Measurements from ENCODE around the gene GMEB2. TPM values are rescaled to one million over a fixed set of nuclear protein-coding genes. Genes with fewer than 3 reads are reported as not detected.

GMEB2 gene
- polyA plus RNA-seq, 1 of the 3 experiments (the other 2 are of a cell fraction), result 6.5 TPM

- CTCF ChIA-PET, result interaction anchor here (1.1 to 2.5 kb wide), 3 partner anchors 24 to 213 kb away, joined by 3 to 10 read pairs (median 5); partner anchors contain the start of genes PPDPF and PTK6
Observed at GRCh38 chr20:63561624-63562396, 65.1 kb downstream of the GMEB2 start.

DNA sequence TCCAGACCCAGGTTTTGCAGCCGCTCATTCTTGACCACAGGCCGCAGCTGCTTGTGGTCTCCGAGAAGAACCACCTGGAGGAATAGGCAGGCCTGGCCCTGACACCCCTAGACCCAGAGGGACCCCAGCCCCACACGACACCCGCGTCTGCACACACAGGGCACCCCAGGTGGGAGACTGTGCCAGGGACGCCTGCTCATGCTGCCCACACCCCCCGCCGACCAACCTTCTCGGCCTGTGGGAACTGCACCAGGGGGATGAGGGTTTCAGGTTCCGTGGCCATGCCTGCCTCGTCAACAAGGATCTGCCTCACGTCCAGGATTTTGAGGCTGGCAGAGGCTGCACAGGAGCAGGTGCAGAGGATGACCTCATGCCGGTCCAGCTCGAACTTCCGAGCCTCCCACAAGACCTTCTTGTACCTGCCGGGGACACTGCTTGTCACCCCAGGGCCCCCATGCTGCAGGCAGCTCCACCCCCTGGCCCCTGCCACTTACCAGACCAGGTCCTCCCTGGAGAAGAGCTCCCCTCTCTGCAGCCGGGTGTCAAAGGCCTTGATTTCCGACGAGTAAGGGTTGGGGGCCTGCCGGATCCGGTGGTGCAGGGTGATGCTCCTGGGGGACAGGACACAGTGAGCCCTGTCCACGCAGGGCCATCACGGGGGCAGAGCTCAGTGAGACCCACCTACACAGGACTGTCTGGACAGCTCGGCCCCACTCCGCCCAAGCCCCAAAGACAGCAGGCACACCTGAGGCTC is 65.9 kb downstream of the GMEB2 start:
- no peak overlapping the region for H2AFZ ChIP-seq (ENCODE audit: low read depth)
- ChIA-PET POLR2A (interaction anchor here (0.6 kb wide), 1 partner anchor 54 kb away, joined by 6 read pairs; no protein-coding TSS in a partner anchor), CTCF (interaction anchor here (2.2 to 2.5 kb wide), 2 partner anchors 23 to 214 kb away, joined by 5 to 10 read pairs; partner anchors contain the start of gene PTK6)
- 89% methylated on average over 5 of the region's 26 CpGs for WGBS (ENCODE audit: low lambda C conversion rate)
- TF ChIP-seq TCF12 (IDR thresholded peaks at IDR 0.05) (no peak), RFX5 (IDR thresholded peaks at IDR 0.05; ENCODE audit: low read length) (no peak), TEAD4 (IDR thresholded peaks at IDR 0.05; ENCODE audit: borderline replicate concordance, insufficient read depth) (no peak), YY1 (IDR thresholded peaks at IDR 0.05; ENCODE audit: low read depth) (no peak), FOXM1 (IDR thresholded peaks at IDR 0.05; ENCODE audit: low read depth) (no peak), SMC3 (IDR thresholded peaks at IDR 0.05; ENCODE audit: low read depth, low read length) (no peak), USF2 (IDR thresholded peaks at IDR 0.05; ENCODE audit: borderline replicate concordance, low read depth, low read length) (no peak), RXRA (IDR thresholded peaks at IDR 0.05; ENCODE audit: borderline replicate concordance, low read depth) (no peak), GATA2 (CRISPR knock-in tag; IDR thresholded peaks at IDR 0.05) (no peak), MAX (IDR thresholded peaks at IDR 0.05; ENCODE audit: low read depth) (no peak), RCOR1 (IDR thresholded peaks at IDR 0.05; ENCODE audit: low read length) (no peak), RAD21 (IDR thresholded peaks at IDR 0.05; ENCODE audit: low read length) (no peak), NRF1 (IDR thresholded peaks at IDR 0.05; ENCODE audit: low read depth, low read length) (no peak), FOSL2 (IDR thresholded peaks at IDR 0.05; ENCODE audit: borderline replicate concordance, low read depth) (no peak), JUND (IDR thresholded peaks at IDR 0.05) (no peak)
- TF ChIP-seq, protein P1, sequence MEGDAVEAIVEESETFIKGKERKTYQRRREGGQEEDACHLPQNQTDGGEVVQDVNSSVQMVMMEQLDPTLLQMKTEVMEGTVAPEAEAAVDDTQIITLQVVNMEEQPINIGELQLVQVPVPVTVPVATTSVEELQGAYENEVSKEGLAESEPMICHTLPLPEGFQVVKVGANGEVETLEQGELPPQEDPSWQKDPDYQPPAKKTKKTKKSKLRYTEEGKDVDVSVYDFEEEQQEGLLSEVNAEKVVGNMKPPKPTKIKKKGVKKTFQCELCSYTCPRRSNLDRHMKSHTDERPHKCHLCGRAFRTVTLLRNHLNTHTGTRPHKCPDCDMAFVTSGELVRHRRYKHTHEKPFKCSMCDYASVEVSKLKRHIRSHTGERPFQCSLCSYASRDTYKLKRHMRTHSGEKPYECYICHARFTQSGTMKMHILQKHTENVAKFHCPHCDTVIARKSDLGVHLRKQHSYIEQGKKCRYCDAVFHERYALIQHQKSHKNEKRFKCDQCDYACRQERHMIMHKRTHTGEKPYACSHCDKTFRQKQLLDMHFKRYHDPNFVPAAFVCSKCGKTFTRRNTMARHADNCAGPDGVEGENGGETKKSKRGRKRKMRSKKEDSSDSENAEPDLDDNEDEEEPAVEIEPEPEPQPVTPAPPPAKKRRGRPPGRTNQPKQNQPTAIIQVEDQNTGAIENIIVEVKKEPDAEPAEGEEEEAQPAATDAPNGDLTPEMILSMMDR (IDR thresholded peaks at IDR 0.05), result no peak
- DNase-seq, result no peak
- H3K27ac ChIP-seq (ENCODE audit: low read depth in 2 of 2, low read length in 1 of 2), result no peak overlapping the region
- no peaks in the 10 kb centered on the region for H3K9me3 ChIP-seq
- H3K4me2 ChIP-seq, result no peak overlapping the region
- H3K9me2 ChIP-seq, result no peaks in the 10 kb centered on the region
- no peaks in the 10 kb centered on the region for H3K27me3 ChIP-seq (ENCODE audit: insufficient read depth)
- no peaks in the 10 kb centered on the region for H3K79me2 ChIP-seq (ENCODE audit: insufficient read depth)
- no peak overlapping the region for H3K9ac ChIP-seq
- no peaks in the 10 kb centered on the region for H3K4me1 ChIP-seq (ENCODE audit: control insufficient read depth in 1 of 2, insufficient read depth in 2 of 2, low read depth in 1 of 2, low read length in 1 of 2)
- H3K4me3 ChIP-seq (ENCODE audit: low read depth in 2 of 2, low read length in 1 of 2), result no peak overlapping the region
- H3K36me3 ChIP-seq (replicated peaks in 1 of 2; ENCODE audit: control insufficient read depth in 1 of 2, insufficient read depth in 2 of 2, low read length in 1 of 2), result peaks cover 0 to 30% of the 10 kb centered on the region in 2 experiments
- H4K20me1 ChIP-seq (ENCODE audit: insufficient read depth), result no peaks in the 10 kb centered on the region
- H3F3A ChIP-seq (replicated peaks; ENCODE audit: insufficient read depth), result no peaks in the 10 kb centered on the region

More at GRCh38 chr20:63561624-63562396, 65.1 kb downstream of the GMEB2 start:
- H3K9me3 ChIP-seq, result no peaks in the 10 kb centered on the region
- POLR2A ChIA-PET, result no interaction called here
- no peak overlapping the region for H3K27ac ChIP-seq (ENCODE audit: low read depth in 2 of 2, low read length in 1 of 2)
- no peak overlapping the region for H3K4me3 ChIP-seq (ENCODE audit: low read depth in 2 of 2, low read length in 1 of 2)
- no peaks in the 10 kb centered on the region for H3K9me2 ChIP-seq
- H2AFZ ChIP-seq (ENCODE audit: low read depth), result no peak overlapping the region
- H3K79me2 ChIP-seq (ENCODE audit: insufficient read depth), result no peaks in the 10 kb centered on the region
- H3K4me1 ChIP-seq (ENCODE audit: control insufficient read depth in 1 of 2, insufficient read depth in 2 of 2, low read depth in 1 of 2, low read length in 1 of 2), result no peaks in the 10 kb centered on the region
- no peak overlapping the region for H3K9ac ChIP-seq
- 88% methylated on average over 22 of the region's 36 CpGs for WGBS (ENCODE audit: low lambda C conversion rate)
- no peak overlapping the region for H3K4me2 ChIP-seq
- no peak for TF ChIP-seq SIN3A (IDR thresholded peaks at IDR 0.05; ENCODE audit: borderline replicate concordance, low read depth, low read length)
- no peak for TF ChIP-seq MXI1 (IDR thresholded peaks at IDR 0.05; ENCODE audit: low read depth, low read length)
- no peak for TF ChIP-seq POLR2AphosphoS5 (IDR thresholded peaks at IDR 0.05; ENCODE audit: low read depth, low read length)
- no peak for TF ChIP-seq JUND (IDR thresholded peaks at IDR 0.05)
- TF ChIP-seq RCOR1 (IDR thresholded peaks at IDR 0.05; ENCODE audit: low read length), result no peak
- TF ChIP-seq EZH2phosphoT487 (IDR thresholded peaks at IDR 0.05; ENCODE audit: borderline replicate concordance, low read depth), result no peak
- no peak for TF ChIP-seq ELF1 (IDR thresholded peaks at IDR 0.05)
- no peak for TF ChIP-seq FOSL2 (IDR thresholded peaks at IDR 0.05; ENCODE audit: borderline replicate concordance, low read depth)
- H3F3A ChIP-seq (replicated peaks; ENCODE audit: insufficient read depth), result no peaks in the 10 kb centered on the region
- peaks cover 0 to 31% of the 10 kb centered on the region in 2 experiments for H3K36me3 ChIP-seq (replicated peaks in 1 of 2; ENCODE audit: control insufficient read depth in 1 of 2, insufficient read depth in 2 of 2, low read length in 1 of 2)
- no peaks in the 10 kb centered on the region for H3K27me3 ChIP-seq (ENCODE audit: insufficient read depth)
- H4K20me1 ChIP-seq (ENCODE audit: insufficient read depth), result no peaks in the 10 kb centered on the region
- DNase-seq, result no peak
